ENCODE data around the gene SNX22.

The SNX22 gene

DNA sequence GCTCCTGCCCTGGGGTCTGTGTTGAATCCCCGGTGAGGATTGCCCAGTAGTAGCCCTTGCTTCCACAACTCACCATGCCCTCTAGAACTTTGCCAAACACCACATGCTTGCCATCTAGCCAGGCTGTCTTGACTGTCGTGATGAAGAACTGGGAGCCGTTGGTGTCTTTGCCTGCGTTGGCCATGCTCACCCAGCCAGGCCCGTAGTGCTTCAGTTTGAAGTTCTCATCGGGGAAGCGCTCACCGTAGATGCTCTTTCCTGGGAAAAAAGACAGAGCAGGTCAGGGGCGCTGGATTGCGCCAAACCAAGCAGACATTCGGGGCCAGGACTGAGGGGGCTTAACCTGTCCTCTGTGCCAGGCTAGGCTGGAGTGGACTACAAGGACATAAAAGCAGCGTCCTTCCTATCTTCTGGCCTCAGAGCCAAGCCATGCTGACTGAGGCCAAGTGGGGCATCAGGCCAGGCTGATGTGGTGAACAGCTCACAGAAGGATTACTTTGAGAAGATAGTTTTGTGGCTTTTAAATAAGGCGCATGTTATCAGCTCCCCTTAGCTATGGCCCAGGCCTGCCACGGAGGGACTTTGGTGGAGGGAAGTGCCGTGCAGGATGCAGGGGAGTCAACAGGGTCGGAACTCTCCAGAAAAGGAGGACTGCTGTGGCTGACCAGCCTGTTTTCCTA, 5.3 kb downstream of the SNX22 start:
- no peak for DNase-seq (ENCODE audit: low read depth in 2 of 2)

DNA sequence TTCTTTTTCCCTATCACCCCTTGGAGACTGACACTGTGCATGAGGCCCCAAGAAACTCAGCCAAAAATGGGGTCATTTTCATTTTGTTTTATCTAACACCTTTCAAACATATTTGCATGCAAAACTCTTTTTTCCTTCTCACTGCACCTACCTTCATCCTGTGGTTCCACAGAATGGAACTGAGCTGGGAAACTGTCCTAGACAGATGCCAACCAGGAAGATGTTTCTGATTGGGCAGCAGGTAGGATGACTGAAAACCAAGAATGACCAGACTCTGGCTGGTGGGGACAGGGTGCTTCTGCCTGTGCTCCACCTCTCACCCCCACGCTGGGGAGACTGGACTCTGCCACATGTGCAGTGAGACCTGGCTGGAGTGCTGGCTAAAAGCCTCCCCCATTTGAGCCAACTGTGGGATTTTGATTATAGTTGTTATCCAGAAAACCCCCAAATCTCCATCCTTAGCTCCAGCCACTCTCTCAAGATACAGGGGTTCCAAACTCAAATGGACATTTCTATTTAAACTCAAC, 6.1 kb downstream of the SNX22 start:
- no peak for DNase-seq (ENCODE audit: low read depth in 2 of 2)

DNA sequence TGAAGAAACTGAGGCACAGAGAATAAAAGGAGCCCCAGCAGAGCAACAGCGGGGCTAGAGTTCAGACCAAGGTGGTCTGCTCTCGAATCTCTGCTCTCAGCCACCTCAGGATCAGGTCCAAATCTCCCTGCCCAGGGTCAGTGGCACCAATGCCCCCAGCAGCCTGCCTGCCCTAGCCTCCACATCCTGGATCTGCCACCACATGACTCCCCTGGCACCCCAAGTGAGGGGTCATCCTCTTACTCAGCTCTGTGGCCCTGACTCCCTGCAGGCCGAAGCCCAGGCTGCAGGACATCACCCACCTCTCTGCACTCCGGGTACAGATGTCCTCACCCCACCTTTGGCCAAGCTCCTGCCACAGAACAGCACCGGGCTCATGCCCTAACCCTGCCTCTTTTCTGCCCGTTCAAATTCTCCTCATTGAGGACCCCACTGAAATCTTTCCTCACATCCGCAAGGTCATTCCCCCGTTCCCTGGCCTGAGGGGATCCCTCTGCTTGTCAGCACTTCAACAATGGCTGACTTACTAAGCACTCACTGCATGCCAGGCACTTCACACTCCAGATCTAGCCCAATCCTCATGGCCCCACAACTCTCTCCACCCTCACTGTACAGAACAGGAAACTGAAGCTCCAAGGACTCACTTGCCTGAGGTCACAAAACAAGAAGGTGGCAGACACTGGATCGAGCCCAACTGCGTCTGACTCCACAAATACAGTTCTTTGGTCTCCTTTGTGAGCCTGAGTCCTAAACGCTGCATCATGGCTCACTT, 7.0 kb downstream of the SNX22 start:
- DNase-seq (ENCODE audit: low read depth in 2 of 2) = no peak

DNA sequence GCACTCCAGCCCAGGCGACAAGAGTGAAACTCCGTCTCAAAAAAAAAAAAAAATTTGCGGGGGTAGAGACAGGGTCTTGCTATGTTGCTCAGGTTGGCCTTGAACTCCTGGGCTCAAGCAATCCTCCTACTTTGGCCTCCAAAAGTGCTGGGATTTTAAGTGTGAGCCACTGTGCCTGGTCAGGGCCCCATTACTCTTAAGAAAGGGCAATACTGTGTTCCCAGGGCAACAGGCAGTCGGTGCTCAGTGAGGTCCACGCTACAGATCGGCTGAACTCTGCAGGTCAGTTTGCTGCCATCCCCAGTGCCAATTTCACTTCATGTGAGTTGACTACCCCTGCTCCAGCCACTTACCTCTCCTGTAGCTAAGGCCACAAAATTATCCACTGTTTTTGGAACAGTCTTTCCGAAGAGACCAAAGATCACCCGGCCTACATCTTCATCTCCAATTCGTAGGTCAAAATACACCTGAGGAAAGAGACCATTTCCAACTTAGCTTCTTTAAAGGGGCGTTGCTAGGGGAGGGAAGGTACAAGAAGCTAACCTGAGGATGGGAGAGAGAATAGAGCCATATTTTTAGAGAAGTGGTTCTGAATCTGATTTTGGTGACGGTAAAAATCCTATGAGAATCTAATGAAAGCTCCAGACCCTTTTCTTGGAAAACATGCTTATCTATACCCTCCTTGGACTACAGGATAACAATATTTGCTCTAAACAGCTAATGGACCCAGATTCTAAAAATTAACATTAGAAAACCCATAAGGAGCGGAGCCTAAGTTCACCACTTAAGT, 10.4 kb downstream of the SNX22 start:
- DNase-seq (ENCODE audit: low read depth in 2 of 2) = no peak

DNA sequence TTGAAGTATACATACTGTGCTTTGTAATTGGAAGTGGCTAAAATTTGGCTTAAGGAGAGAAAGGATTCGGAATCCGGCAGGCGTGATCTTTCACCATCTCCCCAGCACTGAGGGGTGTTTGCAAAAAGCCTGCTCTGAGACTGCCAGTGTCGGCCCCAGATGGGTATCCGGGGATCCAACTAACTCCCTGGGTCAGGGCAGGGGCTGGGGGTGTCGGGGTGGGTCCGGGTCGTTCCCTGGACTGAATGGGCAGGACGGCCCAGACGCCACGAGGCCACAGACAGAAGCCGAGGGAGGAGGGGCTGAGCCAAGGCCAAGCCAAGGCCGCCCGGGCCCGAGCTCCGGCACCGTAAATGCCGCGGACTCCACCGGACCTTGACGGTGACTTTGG, 10.9 kb downstream of the SNX22 start:
- no peak for DNase-seq (ENCODE audit: low read depth in 2 of 2)

DNA sequence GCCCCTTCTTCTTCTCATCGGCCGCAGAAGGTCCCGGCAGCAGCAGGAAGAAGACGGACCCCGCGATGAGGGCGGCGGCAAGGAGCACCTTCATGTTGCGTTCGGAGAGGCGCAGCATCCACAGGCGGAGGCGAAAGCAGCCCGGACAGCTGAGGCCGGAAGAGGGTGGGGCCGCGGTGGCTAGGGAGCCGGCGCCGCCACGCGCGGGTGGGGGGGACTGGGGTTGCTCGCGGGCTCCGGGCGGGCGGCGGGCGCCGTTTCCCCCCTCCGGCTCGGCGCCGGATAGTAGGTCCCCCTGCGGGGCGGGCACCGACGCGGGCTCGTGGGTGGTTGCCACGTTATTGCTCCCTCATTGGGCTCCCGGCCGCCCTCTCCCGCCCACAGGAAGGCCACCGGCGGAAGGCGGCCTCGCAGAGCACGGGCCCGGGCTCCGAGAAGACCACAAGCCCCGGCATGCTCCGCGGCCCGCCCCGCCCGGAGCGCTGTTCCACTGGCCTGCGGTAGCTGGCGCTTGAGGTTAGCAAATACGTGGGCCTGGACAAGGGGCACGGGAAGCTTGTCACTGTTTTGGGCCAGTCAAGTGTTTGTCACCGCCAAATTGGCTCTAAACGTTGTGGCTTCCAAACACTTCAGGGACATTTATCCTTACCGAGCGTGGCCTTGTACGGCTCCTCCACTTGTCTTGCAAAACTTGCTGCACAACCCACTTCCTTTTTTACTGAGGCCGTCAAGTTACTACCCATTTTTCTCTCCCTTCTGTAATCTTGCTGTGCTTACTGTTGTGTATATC, 11.5 kb downstream of the SNX22 start, which contains the start of gene PPIB:
PPIB (minus strand) TSS at position 154 of the 790 bp plus-strand sequence; CDS start at position 118, 36 bp downstream.
- DNase-seq (ENCODE audit: low read depth in 2 of 2) = peak; percentile 88 to 89

DNA sequence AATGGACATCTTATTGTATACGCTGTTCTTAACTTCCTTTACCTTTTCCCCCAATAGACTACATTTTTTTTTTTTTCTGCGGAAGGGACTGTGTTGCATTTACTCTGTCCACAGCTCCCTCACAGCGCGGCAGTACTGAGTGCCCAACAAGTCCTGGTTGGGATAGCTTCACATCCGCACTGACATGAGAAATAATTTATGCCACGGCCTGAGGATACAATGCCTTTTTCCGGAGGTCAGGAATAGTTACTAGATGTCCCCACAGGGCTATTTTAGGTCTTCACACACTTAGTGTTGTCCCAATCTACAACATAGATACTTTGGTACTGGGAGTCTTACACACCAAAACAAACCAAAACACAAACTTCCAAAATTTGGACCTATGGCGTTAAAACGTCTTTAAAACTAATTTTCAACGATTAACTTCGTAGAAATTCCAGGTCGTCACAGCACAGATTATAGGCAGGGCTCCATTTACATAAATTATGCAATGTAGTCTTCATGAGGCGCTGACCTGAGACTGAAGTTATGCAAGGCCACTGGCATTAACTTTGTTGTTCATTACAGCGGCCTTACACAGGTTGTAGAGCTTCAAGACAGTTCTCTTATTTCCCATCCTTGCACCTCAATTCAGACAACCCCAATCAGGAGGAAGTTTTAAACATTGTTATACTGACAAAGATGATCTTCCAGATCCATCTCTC, 12.3 kb downstream of the SNX22 start:
- no peak for DNase-seq (ENCODE audit: low read depth in 2 of 2)

DNA sequence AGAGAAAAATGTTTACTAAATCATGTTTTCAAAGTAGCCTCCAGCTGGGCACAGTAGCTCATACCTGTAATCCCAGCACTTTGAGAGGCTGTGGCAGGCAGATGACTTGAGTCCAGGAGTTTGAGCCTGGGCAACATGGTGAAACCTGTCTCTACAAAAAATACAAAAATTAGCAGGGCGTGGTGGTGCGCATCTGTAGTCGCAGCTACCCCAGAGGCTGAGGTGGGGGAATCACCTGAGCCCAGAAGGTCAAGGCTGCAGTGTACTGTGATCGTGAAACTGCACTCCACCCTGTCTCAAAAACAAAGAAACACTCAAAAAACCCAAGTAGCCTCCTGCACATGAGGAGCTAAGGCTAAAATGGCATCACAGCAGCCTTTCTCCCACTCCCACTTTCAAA, 12.9 kb downstream of the SNX22 start:
- no peak for DNase-seq (ENCODE audit: low read depth in 2 of 2)

DNA sequence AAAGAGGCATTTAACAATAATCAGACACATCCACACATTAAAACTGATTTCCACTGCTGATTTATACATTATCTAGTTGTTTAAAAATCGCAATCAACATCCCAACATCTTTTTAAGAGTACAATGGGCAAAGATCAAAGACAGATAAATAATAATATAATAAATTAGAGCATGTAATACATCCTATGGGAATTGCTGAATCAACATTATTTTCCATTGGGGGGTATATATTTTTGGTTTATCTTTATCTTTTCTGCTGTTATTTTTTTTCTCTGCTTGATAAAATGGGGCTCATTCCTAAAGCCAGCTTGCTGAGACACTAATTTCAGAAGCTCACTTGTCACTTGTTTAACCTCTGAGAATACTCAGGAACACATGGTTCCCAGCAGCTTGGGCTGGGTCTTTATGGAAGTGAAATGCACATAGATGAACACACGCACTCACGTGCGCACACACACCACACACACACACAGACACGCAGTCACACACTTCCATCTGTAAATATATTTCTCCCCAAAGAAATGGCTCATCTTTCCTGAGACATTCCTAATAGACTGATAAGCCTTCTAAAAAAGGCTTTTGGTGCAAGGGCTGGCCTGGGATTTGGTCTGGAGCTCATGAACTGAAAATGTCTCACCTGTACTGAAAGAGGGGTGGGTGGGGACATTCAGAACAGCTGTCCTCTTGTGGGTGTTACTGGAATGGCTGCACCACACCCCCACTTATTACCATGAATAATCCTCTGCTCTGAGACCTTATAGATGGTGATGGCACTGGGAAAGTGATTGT, 14.8 kb downstream of the SNX22 start:
- DNase-seq (ENCODE audit: low read depth in 2 of 2) = no peak

DNA sequence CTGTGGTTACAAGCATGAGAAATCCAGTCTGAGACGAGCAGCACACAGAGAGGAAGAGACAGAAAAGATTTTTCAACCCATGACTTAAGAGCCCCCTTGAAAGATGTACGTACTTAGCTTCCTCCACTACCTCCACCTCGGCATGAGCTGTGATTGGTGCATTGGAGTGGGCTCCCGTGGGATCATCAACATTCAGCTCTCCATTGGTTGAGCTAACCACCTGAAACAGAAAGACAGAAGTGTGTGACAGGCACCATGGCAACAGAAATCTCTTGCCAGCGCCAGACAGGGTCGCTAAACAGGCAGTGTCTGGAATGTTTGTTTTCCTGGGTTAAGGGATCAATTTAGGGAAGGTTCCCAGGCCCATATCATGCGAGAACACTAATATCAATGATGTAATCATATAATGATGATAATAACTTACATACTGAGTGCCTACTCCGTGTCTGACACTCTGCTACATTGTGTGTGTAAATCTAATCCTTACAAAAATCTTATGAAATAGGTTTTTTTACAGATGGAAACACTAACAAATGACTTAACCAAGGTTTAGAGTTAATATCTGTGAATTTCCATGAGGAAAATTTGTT, 28.8 kb downstream of the SNX22 start:
- no peak for DNase-seq (ENCODE audit: low read depth in 2 of 2)

DNA sequence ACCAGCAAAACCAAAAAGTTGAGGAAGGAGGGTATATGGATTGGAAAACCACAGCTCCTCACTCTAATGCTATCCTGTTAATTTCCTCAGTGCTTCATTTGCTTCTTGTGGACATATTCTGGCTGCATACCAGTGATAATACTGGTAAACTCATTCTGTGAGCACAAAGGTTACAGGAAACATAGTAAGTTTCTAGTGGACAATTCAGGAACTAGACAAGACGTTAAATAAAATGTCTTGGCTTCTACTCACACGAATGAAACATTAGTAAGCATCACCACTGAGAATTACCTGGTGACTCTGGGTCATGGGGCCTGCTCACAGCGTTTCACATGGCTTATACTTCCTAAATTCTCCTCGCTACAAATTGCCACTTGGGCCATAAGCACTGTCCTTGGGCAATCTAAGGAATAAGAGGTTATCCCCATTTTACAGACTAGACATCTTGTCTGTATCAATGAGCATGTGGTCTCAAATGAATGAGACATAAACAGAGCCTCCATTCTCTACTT, 31.4 kb downstream of the SNX22 start:
- no peak for DNase-seq (ENCODE audit: low read depth in 2 of 2)

DNA sequence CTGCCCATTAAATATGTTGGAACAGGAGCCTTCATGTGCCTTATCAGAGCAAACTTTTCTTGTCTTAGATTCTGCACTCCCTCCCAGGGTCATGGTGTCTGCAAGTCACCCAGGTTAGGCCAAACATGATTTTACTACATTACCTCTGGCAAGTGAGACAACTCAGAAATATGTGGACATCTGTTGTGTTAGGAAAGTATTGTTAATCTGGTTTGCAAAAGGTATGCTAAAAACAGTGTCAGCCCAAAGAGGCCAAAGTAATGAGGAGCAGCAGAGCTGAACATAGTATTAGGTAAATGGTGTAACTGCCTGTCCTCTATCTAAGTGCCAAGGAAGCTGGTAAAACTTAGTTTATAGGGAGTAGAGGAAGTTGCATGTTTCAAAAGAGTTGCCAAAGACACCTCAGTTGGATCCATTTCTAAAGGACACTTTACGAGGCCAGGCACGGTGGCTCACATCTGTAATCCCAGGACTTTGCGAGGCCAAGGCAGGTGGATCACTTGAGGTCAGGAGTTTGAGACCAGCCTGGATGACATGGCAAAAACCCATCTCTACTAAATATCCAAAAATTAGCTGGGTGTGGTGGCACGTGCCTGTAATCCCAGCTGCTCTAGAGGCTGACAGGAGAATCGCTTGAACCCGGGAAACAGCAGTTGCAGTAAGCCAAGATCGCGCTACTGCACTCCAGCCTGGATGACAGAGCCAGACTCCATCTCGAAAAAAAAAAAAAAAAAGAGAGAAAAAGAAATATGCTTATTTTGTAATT, 33.8 kb downstream of the SNX22 start:
- no peak for DNase-seq (ENCODE audit: low read depth in 2 of 2)

DNA sequence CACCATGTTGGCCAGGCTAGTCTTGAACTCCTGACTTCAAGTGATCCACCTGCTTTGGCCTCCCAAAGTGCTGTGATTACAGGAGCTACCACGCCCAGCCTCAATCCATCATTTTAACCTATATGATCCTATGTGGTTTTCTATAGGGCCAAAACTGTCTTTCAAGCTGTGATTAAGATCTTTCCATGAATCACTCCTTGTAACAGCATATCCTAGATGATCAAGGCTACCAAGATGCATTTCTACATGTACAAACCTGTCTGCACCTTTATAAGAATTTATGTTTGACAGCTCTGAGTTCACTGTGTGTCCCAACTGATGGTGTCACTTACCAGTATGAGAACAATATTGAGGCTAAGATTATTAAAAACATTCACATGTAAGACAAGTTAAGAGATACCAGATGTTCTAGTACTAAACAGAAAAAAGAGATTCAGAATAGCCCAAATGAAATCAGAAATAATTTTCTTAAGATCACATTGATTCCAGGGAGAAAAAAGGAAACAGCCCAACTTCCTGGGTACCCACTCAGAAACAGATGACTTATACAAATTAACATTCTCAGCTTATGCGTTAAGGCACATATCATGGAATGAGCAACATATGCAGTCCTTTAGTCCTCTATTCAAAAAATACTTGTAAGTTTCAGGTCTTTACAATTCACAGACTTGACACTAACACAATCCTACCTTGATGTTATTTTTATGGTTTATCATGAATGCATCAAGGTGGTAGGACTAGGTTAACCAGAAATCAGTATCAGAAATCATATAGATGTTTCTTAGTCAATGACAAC, 36.1 kb downstream of the SNX22 start:
- no peak for DNase-seq (ENCODE audit: low read depth in 2 of 2)

DNA sequence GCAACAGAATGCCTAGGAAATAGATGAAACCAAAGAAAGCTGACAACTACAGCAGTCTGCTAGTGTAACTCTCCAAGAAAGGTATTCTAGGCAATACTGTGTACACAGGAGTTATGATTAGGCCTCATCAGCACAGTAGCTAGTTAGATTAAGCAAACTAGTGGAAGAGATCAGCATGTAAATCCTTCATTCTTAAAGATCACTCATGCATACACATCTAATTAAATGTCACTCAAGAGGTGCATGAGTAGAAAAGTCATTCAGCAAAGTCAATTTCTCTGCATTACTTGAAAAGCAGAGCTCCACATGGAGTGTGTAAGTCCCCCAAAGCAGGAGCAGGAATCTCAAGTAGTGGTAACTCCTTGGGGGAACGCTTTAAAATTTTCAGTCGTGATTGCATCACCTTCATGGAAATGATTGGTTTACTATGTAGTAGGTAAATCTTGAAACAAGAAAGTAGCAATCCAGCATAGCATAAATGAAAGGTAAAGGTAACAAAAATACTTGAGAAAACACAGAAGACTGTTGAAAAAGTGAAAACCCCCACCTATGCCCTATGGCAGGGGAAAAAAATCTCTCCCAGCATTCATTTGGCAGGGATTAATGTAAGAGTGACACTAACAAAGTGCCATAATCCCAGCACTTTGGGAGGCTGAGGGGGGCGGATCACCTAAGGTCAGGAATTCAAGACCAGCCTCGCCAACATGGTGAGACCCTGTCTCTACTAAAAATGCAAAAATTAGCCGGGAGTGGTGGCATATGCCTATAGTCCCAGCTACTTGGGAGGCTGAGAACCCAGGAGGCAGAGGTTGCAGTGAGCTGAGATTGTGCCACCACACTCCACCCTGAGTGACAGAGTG, 40.7 kb downstream of the SNX22 start:
- DNase-seq (ENCODE audit: low read depth in 2 of 2) = no peak

DNA sequence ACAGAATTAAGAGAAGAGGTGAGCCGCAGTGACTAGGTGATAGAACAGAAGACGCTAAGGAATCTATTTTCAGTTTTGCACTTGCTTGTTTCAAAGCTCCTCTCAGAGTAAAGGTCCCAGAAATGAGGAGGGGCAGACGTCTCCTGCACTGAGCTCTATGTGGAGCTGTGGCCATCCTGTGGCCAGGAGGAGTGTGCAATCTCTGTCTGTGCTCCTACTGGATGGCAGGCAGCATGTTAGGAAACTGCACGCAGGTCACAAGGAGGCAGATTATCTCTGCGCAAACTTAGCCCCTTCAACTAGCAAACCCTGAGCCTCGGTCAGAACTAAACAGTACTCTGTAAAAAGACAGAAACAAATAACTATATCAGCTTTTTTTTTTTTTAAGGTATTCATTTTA, 42.4 kb downstream of the SNX22 start:
- no peak for DNase-seq (ENCODE audit: low read depth in 2 of 2)

DNA sequence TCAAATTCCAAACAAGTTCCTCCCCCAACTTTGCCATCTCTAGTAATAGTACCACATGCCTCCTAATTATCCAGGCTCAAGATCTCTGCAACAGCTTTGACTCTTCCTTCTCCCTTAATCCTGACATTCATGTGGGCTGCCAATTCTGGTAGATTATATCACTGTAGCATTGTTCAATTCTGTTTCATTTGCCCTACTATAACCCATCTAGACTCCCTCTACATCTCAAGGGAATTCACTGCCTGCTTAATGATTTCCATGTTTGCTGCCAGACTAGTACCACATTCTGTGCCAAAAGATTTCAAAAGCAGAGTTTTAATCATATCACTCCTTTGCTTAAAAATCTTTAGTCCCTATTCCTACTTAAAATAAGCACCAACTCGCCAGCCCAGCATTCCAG, 45.9 kb downstream of the SNX22 start:
- no peak for DNase-seq (ENCODE audit: low read depth in 2 of 2)

DNA sequence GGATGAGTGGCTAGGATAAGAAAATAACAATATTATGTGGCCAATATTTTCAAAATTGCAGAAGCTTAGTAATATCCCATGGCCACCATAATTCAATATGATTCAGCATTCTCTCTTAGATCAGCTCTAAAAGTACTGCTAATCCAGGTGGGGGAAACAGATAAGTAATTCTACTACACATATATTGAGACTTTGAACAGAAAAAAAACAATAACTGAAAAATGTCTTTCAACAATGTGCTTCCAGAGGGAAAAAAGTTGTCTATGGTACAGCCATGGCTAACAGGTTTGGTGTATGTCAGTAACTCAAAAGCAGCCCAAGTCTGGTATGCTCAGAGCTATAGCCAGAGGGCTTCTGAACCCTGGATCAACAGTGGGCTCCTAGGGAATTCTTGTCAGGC, 53.7 kb downstream of the SNX22 start:
- DNase-seq (ENCODE audit: low read depth in 2 of 2) = no peak
